Memory B cell (primary cell): ENCODE results near the gene APOA4.

ENCODE experiments used
- ATAC-seq: fragments of 150-1000 bp; cut with Tn5 transposase; 2 replicates; pipeline ENCODE4 v1.10.0; 2021; ENCODE audit warnings: low read depth, mild to moderate bottlenecking, moderate library complexity
- DNase-seq, 2 donors: peaks; one replicate each; pipeline ENCODE4 v3.0.0; 2022; ENCODE audit warnings: low spot score in 2 of 2
- H3K27ac Mint-ChIP-seq: one replicate; pipeline ENCODE4 v1.8.0; 2022; ENCODE audit warnings: mild to moderate bottlenecking, moderate library complexity, mixed read lengths
- H3K27me3 Mint-ChIP-seq: one replicate; pipeline ENCODE4 v1.8.0; 2022; ENCODE audit warnings: mixed read lengths
- H3K36me3 Mint-ChIP-seq: one replicate; pipeline ENCODE4 v1.8.0; 2022; ENCODE audit warnings: mild to moderate bottlenecking, mixed read lengths
- H3K4me1 Mint-ChIP-seq: one replicate; pipeline ENCODE4 v1.8.0; 2022; ENCODE audit warnings: mixed read lengths
- H3K4me3 Mint-ChIP-seq: one replicate; pipeline ENCODE4 v1.8.0; 2022; ENCODE audit warnings: mild to moderate bottlenecking, moderate library complexity, mixed read lengths
- H3K9me3 Mint-ChIP-seq: one replicate; pipeline ENCODE4 v1.8.0; 2022; ENCODE audit warnings: mixed read lengths

APOA4 gene

GRCh38 chr11:116776522-116776984 is 46.6 kb downstream of the APOA4 start:
- DNase-seq (no peak), ATAC-seq (no peak)
- Mint-ChIP-seq H3K4me3 (no peak overlapping the region), H3K4me1 (peaks cover 15% of the 10 kb centered on the region), H3K27me3 (no peaks in the 10 kb centered on the region), H3K9me3 (no peaks in the 10 kb centered on the region), H3K27ac (peak overlapping the region; percentile 66), H3K36me3 (peaks cover 29% of the 10 kb centered on the region)

- Mint-ChIP-seq H3K27ac (peak overlapping the region; percentile 66), H3K27me3 (no peaks in the 10 kb centered on the region), H3K36me3 (peaks cover 24% of the 10 kb centered on the region), H3K4me3 (no peak overlapping the region), H3K4me1 (peaks cover 20% of the 10 kb centered on the region), H3K9me3 (no peaks in the 10 kb centered on the region)
- ATAC-seq (no peak), DNase-seq (no peak)
Observed at GRCh38 chr11:116775975-116776374, 47.1 kb downstream of the APOA4 start.

- no peaks in the 10 kb centered on the region for H3K9me3 Mint-ChIP-seq
- no peak overlapping the region for H3K27ac Mint-ChIP-seq
- no peak for DNase-seq
- no peak overlapping the region for H3K4me3 Mint-ChIP-seq
- H3K36me3 Mint-ChIP-seq = peaks cover 24% of the 10 kb centered on the region
- ATAC-seq = no peak
- H3K27me3 Mint-ChIP-seq = no peaks in the 10 kb centered on the region
- H3K4me1 Mint-ChIP-seq = peaks cover 26% of the 10 kb centered on the region
Observed at GRCh38 chr11:116774661-116775060, 48.4 kb downstream of the APOA4 start.

- no peaks in the 10 kb centered on the region for H3K9me3 Mint-ChIP-seq
- H3K36me3 Mint-ChIP-seq = peaks cover 19% of the 10 kb centered on the region
- H3K27ac Mint-ChIP-seq = peak overlapping the region; percentile 89
- H3K27me3 Mint-ChIP-seq = no peaks in the 10 kb centered on the region
- peaks cover 28% of the 10 kb centered on the region for H3K4me1 Mint-ChIP-seq
- DNase-seq = no peak
- ATAC-seq = peak; percentile 36
- peak overlapping the region; percentile 98 for H3K4me3 Mint-ChIP-seq
Observed at GRCh38 chr11:116773203-116774097, 49.7 kb downstream of the APOA4 start.

GRCh38 chr11:116772443-116773202 is 50.5 kb downstream of the APOA4 start, which contains the start of gene BUD13:
Gene BUD13 (minus strand): TSS chr11:116772987. CDS start chr11:116772964, 23 bp downstream.
- peak; percentile 89 for ATAC-seq
- H3K4me1 Mint-ChIP-seq = peaks cover 28% of the 10 kb centered on the region
- H3K9me3 Mint-ChIP-seq = no peaks in the 10 kb centered on the region
- peaks cover 15% of the 10 kb centered on the region for H3K36me3 Mint-ChIP-seq
- peak within 1 kb of the TSS; percentile 98 for H3K4me3 Mint-ChIP-seq
- DNase-seq = peak; percentile 94 to 98
- H3K27ac Mint-ChIP-seq = peak within 1 kb of the TSS; percentile 89
- no peaks in the 10 kb centered on the region for H3K27me3 Mint-ChIP-seq

GRCh38 chr11:116771935-116772334 is 51.2 kb downstream of the APOA4 start:
- H3K9me3 Mint-ChIP-seq = no peaks in the 10 kb centered on the region
- H3K27me3 Mint-ChIP-seq = no peaks in the 10 kb centered on the region
- peak overlapping the region; percentile 98 for H3K4me3 Mint-ChIP-seq
- H3K27ac Mint-ChIP-seq = peak overlapping the region; percentile 89
- ATAC-seq (no peak), DNase-seq (no peak)
- peaks cover 14% of the 10 kb centered on the region for H3K36me3 Mint-ChIP-seq
- peaks cover 28% of the 10 kb centered on the region for H3K4me1 Mint-ChIP-seq
